HCT116 (cell line): ENCODE measurements around the gene SLC6A6. TPM values are rescaled to one million over a fixed set of nuclear protein-coding genes. Genes with fewer than 3 reads are reported as not detected.

Source experiments
- ATAC-seq: fragments of 200-7000 bp; cut with Tn5 transposase; 2 replicates; pipeline ENCODE4 v1.9.1; 2020; ENCODE audit warnings: mild to moderate bottlenecking, moderate library complexity
- BruUV-seq: library from RNA; stranded (reverse); fragments of 400-500 nt; replicated peaks from 2 replicates; lab custom pipeline; 2021; lab: Mats Ljungman, UMichigan
- CTCF ChIA-PET: fragments of 300-600 bp; sonication (Branson Sonifier 250); formaldehyde crosslinking; loops from one replicate; lab custom pipeline; 2021; ENCODE audit warnings: antibody characterized with exemption; lab: Charles Lee
- POLR2A ChIA-PET: fragments of 300-600, 350-600 bp; sonication (Branson Sonifier 250); formaldehyde crosslinking; loops from one replicate; lab custom pipeline; 2021; ENCODE audit warnings: antibody characterized with exemption; lab: Charles Lee
- RAD21 ChIA-PET, 2 experiments: fragments of 300-600 bp; sonication (Branson Sonifier 250); formaldehyde crosslinking; loops; one replicate each; lab custom pipeline; 2023; ENCODE audit warnings: low total read pairs in 2 of 2; ENCODE audit not compliant: uncharacterized antibody in 2 of 2, unreplicated experiment in 2 of 2, low non-redundant PET in 1 of 2; lab: Charles Lee
- DNase-seq: peaks from one replicate; pipeline ENCODE4 v3.0.0-alpha.2; 2010; ENCODE audit warnings: low read depth, low spot score
- H2AFZ ChIP-seq: fragments of 200-600 bp; shearing (Covaris generic), sonication (generic); 2 replicates; pipeline ENCODE4 v1.6.1; 2017; ENCODE audit warnings: low read depth, mixed run types, mixed read lengths, antibody characterized with exemption, low read length; ENCODE audit not compliant: poor library complexity, severe bottlenecking
- H3K27ac ChIP-seq: 2 replicates; pipeline ENCODE4 v1.5.1; 2012; ENCODE audit warnings: low read depth, low read length
- H3K27me3 ChIP-seq: fragments of 200-600 bp; sonication (generic); 2 replicates; pipeline ENCODE4 v1.6.1; 2016; ENCODE audit warnings: mixed run types, low read length, mixed read lengths; ENCODE audit not compliant: insufficient read depth
- H3K36me3 ChIP-seq, 2 experiments: fragments of 200-500 bp in 1 of 2; fragments of 200-600 bp in 1 of 2; sonication (Bioruptor generic) in 1 of 2; sonication (generic) in 1 of 2; 2 replicates each; pipeline versions ENCODE4 v1.5.1 to v1.6.1; 2014 to 2016; ENCODE audit warnings: low read length in 2 of 2, inconsistent platforms in 1 of 2, mixed read lengths in 1 of 2, mixed run types in 1 of 2; ENCODE audit not compliant: insufficient read depth in 2 of 2, control insufficient read depth in 1 of 2
- H3K4me1 ChIP-seq, 2 experiments: fragments of 200-600 bp in 1 of 2; sonication (generic) in 1 of 2; 2 replicates each; pipeline versions ENCODE4 v1.5.1 to v1.6.1; 2012 to 2017; ENCODE audit warnings: low read length in 2 of 2, inconsistent platforms in 1 of 2, mild to moderate bottlenecking in 1 of 2, mixed read lengths in 1 of 2, mixed run types in 1 of 2, moderate library complexity in 1 of 2; ENCODE audit not compliant: insufficient read depth in 2 of 2, control insufficient read depth in 1 of 2
- H3K4me2 ChIP-seq: fragments of 200-600 bp; sonication (generic); 2 replicates; pipeline ENCODE4 v1.6.1; 2017; ENCODE audit warnings: mixed run types, low read length, mixed read lengths
- H3K4me3 ChIP-seq, 2 experiments: fragments of 200-600 bp in 1 of 2; sonication (generic) in 1 of 2; replicated peaks in 1 of 2; 2 replicates each; pipeline ENCODE4 v1.5.1; 2011 to 2016; ENCODE audit warnings: low read length in 2 of 2, control low read depth in 1 of 2, low read depth in 1 of 2, mild to moderate bottlenecking in 1 of 2, mixed read lengths in 1 of 2, mixed run types in 1 of 2
- H3K79me2 ChIP-seq: fragments of 200-600 bp; sonication (generic); 2 replicates; pipeline ENCODE4 v1.6.1; 2017; ENCODE audit warnings: mild to moderate bottlenecking, mixed run types, low read length, moderate library complexity, mixed read lengths; ENCODE audit not compliant: insufficient read depth
- H3K9ac ChIP-seq: fragments of 200-600 bp; sonication (generic); 2 replicates; pipeline ENCODE4 v1.6.1; 2016; ENCODE audit warnings: low read length, mixed read lengths
- H3K9me2 ChIP-seq: fragments of 200-600 bp; sonication (generic), shearing (Covaris generic); 2 replicates; pipeline ENCODE4 v1.6.1; 2017; ENCODE audit warnings: mixed run types, mild to moderate bottlenecking, moderate library complexity; ENCODE audit not compliant: insufficient read depth
- H3K9me3 ChIP-seq, 2 experiments: fragments of 200-500 bp in 1 of 2; fragments of 200-600 bp in 1 of 2; sonication (Bioruptor generic) in 1 of 2; sonication (generic) in 1 of 2; 2 replicates each; pipeline ENCODE4 v1.6.1; 2014 to 2017; ENCODE audit warnings: low read length in 2 of 2, mixed read lengths in 2 of 2, inconsistent platforms in 1 of 2, low read depth in 1 of 2, mild to moderate bottlenecking in 1 of 2, mixed run types in 1 of 2, moderate library complexity in 1 of 2; ENCODE audit not compliant: control insufficient read depth in 1 of 2, insufficient read depth in 1 of 2
- H4K20me1 ChIP-seq: fragments of 200-600 bp; sonication (generic), shearing (Covaris generic); 2 replicates; pipeline ENCODE4 v1.6.1; 2017; ENCODE audit warnings: mixed run types, mild to moderate bottlenecking, moderate library complexity; ENCODE audit not compliant: insufficient read depth
- ATF3 ChIP-seq: IDR thresholded peaks from 2 replicates; pipeline ENCODE4 v1.6.1; 2012
- CEBPB ChIP-seq: IDR thresholded peaks from 2 replicates; pipeline ENCODE4 v1.6.1; 2012; ENCODE audit warnings: low read depth
- CTCF ChIP-seq, 3 experiments: fragments of 200-600 bp in 1 of 3; sonication (generic) in 1 of 3; IDR thresholded peaks in 2 of 3; conservative IDR thresholded peaks in 1 of 3; 2 replicates each; pipeline ENCODE4 v1.5.1; 2012 to 2017; ENCODE audit warnings: low read depth in 2 of 3, low read length in 2 of 3, antibody characterized with exemption in 1 of 3, borderline replicate concordance in 1 of 3, control low read depth in 1 of 3, mild to moderate bottlenecking in 1 of 3, mixed read lengths in 1 of 3, mixed run types in 1 of 3, moderate library complexity in 1 of 3; ENCODE audit not compliant: insufficient read depth in 1 of 3
- ELF1 ChIP-seq: IDR thresholded peaks from 2 replicates; pipeline ENCODE4 v1.6.1; 2012; ENCODE audit warnings: low read depth, borderline replicate concordance
- EZH2 ChIP-seq: fragments of 200-600 bp; sonication (generic); IDR thresholded peaks from 2 replicates; pipeline ENCODE4 v1.6.1; 2017; ENCODE audit warnings: antibody characterized with exemption, mixed run types
- EZH2phosphoT487 ChIP-seq: fragments of 200-600 bp; IDR thresholded peaks from 2 replicates; pipeline ENCODE4 v1.6.1; 2018; ENCODE audit warnings: antibody characterized with exemption, borderline replicate concordance
- FOSL1 ChIP-seq: IDR thresholded peaks from 2 replicates; pipeline ENCODE4 v1.6.1; 2012; ENCODE audit warnings: low read depth
- MAX ChIP-seq: IDR thresholded peaks from 2 replicates; pipeline ENCODE4 v1.6.1; 2012
- POLR2A ChIP-seq: IDR thresholded peaks from 2 replicates; pipeline ENCODE4 v1.7.0; 2011; ENCODE audit warnings: borderline replicate concordance; ENCODE audit not compliant: insufficient read depth, insufficient read length; ENCODE audit errors: extremely low read depth
- RAD21 ChIP-seq: IDR thresholded peaks from 2 replicates; pipeline ENCODE4 v1.6.1; 2012; ENCODE audit warnings: low read depth, mild to moderate bottlenecking
- REST ChIP-seq: IDR thresholded peaks from 2 replicates; pipeline ENCODE4 v1.6.1; 2012; ENCODE audit warnings: low read depth
- SRF ChIP-seq: IDR thresholded peaks from 2 replicates; pipeline ENCODE4 v1.6.1; 2012; ENCODE audit warnings: low read depth
- YY1 ChIP-seq: IDR thresholded peaks from 2 replicates; pipeline ENCODE4 v1.6.1; 2011; ENCODE audit warnings: low read length, low read depth, moderate library complexity, mild to moderate bottlenecking; ENCODE audit not compliant: insufficient replicate concordance; ENCODE audit errors: extremely low read depth
- ZFX ChIP-seq: fragments of 450-650 bp; IDR thresholded peaks from 2 replicates; pipeline ENCODE4 v1.6.1; 2017
- intact Hi-C: fragments of 100-400 bp; cut with micrococcal nuclease; formaldehyde crosslinking; loops from 2 replicates; pipeline ENCODE4 v1.10.0; 2022
- total RNA-seq: library from RNA; stranded (reverse); gene quantifications from one replicate; pipeline ENCODE4 v1.2.1, GENCODE V29; 2021; ENCODE audit not compliant: unreplicated experiment

Gene SLC6A6
- total RNA-seq, 1 experiment from 2014 or later, result 36.3 TPM

GRCh38 chr3:14429237-14429636 is 26.8 kb downstream of the SLC6A6 start:
- peaks cover 33 to 53% of the 10 kb centered on the region in 2 experiments for H3K4me1 ChIP-seq
- peaks cover 57% of the 10 kb centered on the region for H3K79me2 ChIP-seq
- no peak for ATAC-seq

GRCh38 chr3:14429640-14430039 is 27.2 kb downstream of the SLC6A6 start:
- Histone ChIP-seq H3K9me3 (no peaks in the 10 kb centered on the region), H3K27ac (no peak overlapping the region), H4K20me1 (no peaks in the 10 kb centered on the region), H2AFZ (no peak overlapping the region), H3K9ac (no peak overlapping the region), H3K27me3 (no peaks in the 10 kb centered on the region), H3K4me3 (no peak overlapping the region), H3K79me2 (peaks cover 58% of the 10 kb centered on the region), H3K9me2 (no peaks in the 10 kb centered on the region), H3K4me1 (peaks cover 37 to 55% of the 10 kb centered on the region in 2 experiments), H3K4me2 (no peak overlapping the region), H3K36me3 (no peaks in the 10 kb centered on the region)
- no TSS peak for BruUV-seq
- ATAC-seq (no peak), DNase-seq (no peak)
- ChIA-PET POLR2A (no interaction called here), CTCF (no interaction called here), RAD21 (no interaction called here)
- intact Hi-C loops, result no loop called here
- TF ChIP-seq EZH2 (no peak), REST (no peak), MAX (no peak), ZFX (no peak), SRF (no peak), FOSL1 (no peak), RAD21 (no peak), CTCF (IDR thresholded peaks at IDR 0.05 in 2 of 3, conservative IDR thresholded peaks at IDR 0.05 in 1 of 3; ENCODE audit: borderline replicate concordance in 1 of 3, insufficient read depth in 1 of 3, low read depth in 2 of 3, low read length in 2 of 3) (no peak), CEBPB (no peak), YY1 (no peak), ELF1 (no peak)

More at GRCh38 chr3:14429237-14429636, 26.8 kb downstream of the SLC6A6 start:
- no TSS peak for BruUV-seq
- TF ChIP-seq POLR2A (no peak), EZH2 (no peak), SRF (no peak), MAX (no peak), RAD21 (no peak), ATF3 (no peak), CEBPB (no peak), EZH2phosphoT487 (no peak)
- Histone ChIP-seq H3K9me3 (no peaks in the 10 kb centered on the region), H4K20me1 (no peaks in the 10 kb centered on the region), H3K4me3 (no peak overlapping the region), H3K27ac (no peak overlapping the region), H3K9ac (no peak overlapping the region), H3K36me3 (no peaks in the 10 kb centered on the region), H3K9me2 (no peaks in the 10 kb centered on the region), H3K27me3 (no peaks in the 10 kb centered on the region), H2AFZ (no peak overlapping the region), H3K4me2 (no peak overlapping the region)
- intact Hi-C loops, result no loop called here
- ChIA-PET POLR2A (no interaction called here), RAD21 (no interaction called here), CTCF (no interaction called here)
- no peak for DNase-seq
